GM21447 (cell line): ENCODE measurements around the gene KCNJ15.

Experiments used
- ATAC-seq: cut with Tn5 transposase; IDR thresholded peaks from one replicate; pipeline ENCODE4 v1.9.1; 2021; ENCODE audit not compliant: unreplicated experiment

Gene KCNJ15

GRCh38 chr21:38325216-38325615, 68.4 kb downstream of the KCNJ15 start:
- no peak for ATAC-seq

GRCh38 chr21:38325731-38326420, 69.1 kb downstream of the KCNJ15 start:
- no peak for ATAC-seq

GRCh38 chr21:38326429-38326828, 69.6 kb downstream of the KCNJ15 start:
- ATAC-seq, result no peak

- no peak for ATAC-seq
Measured at GRCh38 chr21:38326899-38327298, 70.1 kb downstream of the KCNJ15 start.

GRCh38 chr21:38327984-38328383, 71.2 kb downstream of the KCNJ15 start:
- no peak for ATAC-seq

- no peak for ATAC-seq
Measured at GRCh38 chr21:38329162-38329561, 72.4 kb downstream of the KCNJ15 start.

GRCh38 chr21:38330666-38331065, 73.9 kb downstream of the KCNJ15 start:
- no peak for ATAC-seq

- ATAC-seq, result no peak
Measured at GRCh38 chr21:38333301-38334272, 76.8 kb downstream of the KCNJ15 start.

GRCh38 chr21:38334866-38335265, 78.1 kb downstream of the KCNJ15 start:
- ATAC-seq, result no peak

GRCh38 chr21:38337793-38338192, 81.0 kb downstream of the KCNJ15 start:
- no peak for ATAC-seq

GRCh38 chr21:38340131-38340530, 83.3 kb downstream of the KCNJ15 start:
- ATAC-seq, result no peak

- ATAC-seq, result no peak
Measured at GRCh38 chr21:38341546-38342012, 84.8 kb downstream of the KCNJ15 start.

- ATAC-seq, result no peak
Measured at GRCh38 chr21:38342739-38343138, 85.9 kb downstream of the KCNJ15 start.

GRCh38 chr21:38343691-38344090, 86.9 kb downstream of the KCNJ15 start:
- ATAC-seq, result no peak

- ATAC-seq, result no peak
Measured at GRCh38 chr21:38346286-38346685, 89.5 kb downstream of the KCNJ15 start.

GRCh38 chr21:38349111-38349746, 92.4 kb downstream of the KCNJ15 start:
- no peak for ATAC-seq

GRCh38 chr21:38349977-38350376, 93.2 kb downstream of the KCNJ15 start:
- ATAC-seq, result no peak

GRCh38 chr21:38350684-38351083, 93.9 kb downstream of the KCNJ15 start:
- no peak for ATAC-seq

GRCh38 chr21:38351176-38351959, 94.6 kb downstream of the KCNJ15 start:
- no peak for ATAC-seq

GRCh38 chr21:38351961-38352521, 95.2 kb downstream of the KCNJ15 start:
- ATAC-seq, result no peak
